ENCODE results near the gene KCNAB1.

The KCNAB1 gene

DNA sequence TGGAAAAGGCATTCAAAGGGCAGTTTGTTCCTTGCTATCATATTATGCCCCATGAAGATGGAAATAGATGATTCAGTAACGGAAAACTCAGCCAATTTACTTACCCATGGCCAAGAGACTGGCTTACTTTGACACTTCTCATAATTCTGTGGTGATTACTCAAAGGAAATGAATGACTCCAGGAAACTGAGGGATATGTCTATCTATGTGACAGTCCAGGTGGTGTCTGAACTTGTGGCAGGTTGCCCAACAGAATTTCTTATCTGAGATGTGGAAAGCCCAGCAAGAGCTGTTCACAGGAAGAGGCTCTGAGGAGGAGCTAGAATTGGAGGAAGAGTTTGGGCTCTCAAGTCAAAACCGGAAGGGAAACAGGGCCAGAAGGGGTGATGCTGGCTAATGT, 91.2 kb downstream of the KCNAB1 start:
- TF ChIP-seq SIN3A (IDR thresholded peaks at IDR 0.05; ENCODE audit: borderline replicate concordance, insufficient read depth, low read length) (no peak), REST (IDR thresholded peaks at IDR 0.05; ENCODE audit: insufficient read depth in 1 of 2, low read depth in 2 of 2, low read length in 2 of 2) (no peak), POLR2AphosphoS5 (IDR thresholded peaks at IDR 0.05; ENCODE audit: low read depth, low read length) (no peak), FOXP2 (optimal IDR thresholded peaks at IDR 0.05; ENCODE audit: borderline replicate concordance, extremely low read depth, extremely low read length, insufficient read depth) (no peak), TAF1 (IDR thresholded peaks at IDR 0.05; ENCODE audit: borderline replicate concordance, insufficient read depth, low read length) (no peak)

DNA sequence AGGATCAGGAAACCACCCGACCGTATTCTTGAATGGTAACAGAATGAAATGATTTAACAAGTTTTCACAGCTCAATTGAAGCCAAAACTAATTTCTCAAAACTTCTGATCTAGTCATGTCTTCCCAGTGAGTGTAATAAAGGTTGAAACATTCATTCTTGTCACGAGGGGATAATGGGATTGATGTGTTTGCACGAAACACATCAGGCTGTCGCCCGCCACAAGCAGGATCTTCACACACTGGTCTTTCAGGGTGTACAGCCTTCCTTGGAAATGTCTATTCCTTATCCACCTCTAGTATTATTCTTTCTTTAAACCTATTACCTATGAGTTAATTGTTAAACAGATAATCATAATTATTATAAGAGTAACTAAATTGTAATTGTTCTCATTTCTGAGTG, 94.3 kb downstream of the KCNAB1 start:
- no peak for TF ChIP-seq SIN3A (IDR thresholded peaks at IDR 0.05; ENCODE audit: borderline replicate concordance, insufficient read depth, low read length)
- TF ChIP-seq TAF1 (IDR thresholded peaks at IDR 0.05; ENCODE audit: borderline replicate concordance, insufficient read depth, low read length), result no peak
- TF ChIP-seq FOXP2 (optimal IDR thresholded peaks at IDR 0.05; ENCODE audit: borderline replicate concordance, extremely low read depth, extremely low read length, insufficient read depth), result no peak
- no peak for TF ChIP-seq REST (IDR thresholded peaks at IDR 0.05; ENCODE audit: insufficient read depth in 1 of 2, low read depth in 2 of 2, low read length in 2 of 2)
- TF ChIP-seq POLR2AphosphoS5 (IDR thresholded peaks at IDR 0.05; ENCODE audit: low read depth, low read length), result no peak

DNA sequence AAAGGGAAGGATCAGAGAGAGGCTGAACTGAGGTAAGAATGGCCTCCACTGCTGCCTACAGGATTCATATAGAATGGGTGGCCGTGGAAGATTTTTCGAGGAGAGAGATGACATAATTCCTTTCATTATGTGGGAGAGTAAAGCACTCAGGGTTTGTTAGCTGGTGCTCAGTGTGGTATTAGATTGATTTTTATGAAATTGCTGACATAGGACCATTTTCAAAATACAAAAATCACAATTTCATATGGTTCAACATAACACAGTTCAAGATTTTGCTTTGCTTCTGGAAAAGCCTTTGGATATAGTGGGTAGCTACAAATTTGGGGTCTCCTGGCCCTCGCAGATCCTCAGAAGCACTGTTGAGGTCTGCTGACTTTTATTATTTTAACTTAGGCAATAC, 95.4 kb downstream of the KCNAB1 start:
- TF ChIP-seq POLR2AphosphoS5 (IDR thresholded peaks at IDR 0.05; ENCODE audit: low read depth, low read length), result no peak
- no peak for TF ChIP-seq FOXP2 (optimal IDR thresholded peaks at IDR 0.05; ENCODE audit: borderline replicate concordance, extremely low read depth, extremely low read length, insufficient read depth)
- TF ChIP-seq SIN3A (IDR thresholded peaks at IDR 0.05; ENCODE audit: borderline replicate concordance, insufficient read depth, low read length), result no peak
- no peak for TF ChIP-seq TAF1 (IDR thresholded peaks at IDR 0.05; ENCODE audit: borderline replicate concordance, insufficient read depth, low read length)
- TF ChIP-seq REST (IDR thresholded peaks at IDR 0.05; ENCODE audit: insufficient read depth in 1 of 2, low read depth in 2 of 2, low read length in 2 of 2), result no peak

GRCh38 chr3:156216216-156216615, 95.8 kb downstream of the KCNAB1 start:
- no peak for TF ChIP-seq FOXP2 (optimal IDR thresholded peaks at IDR 0.05; ENCODE audit: borderline replicate concordance, extremely low read depth, extremely low read length, insufficient read depth)

DNA sequence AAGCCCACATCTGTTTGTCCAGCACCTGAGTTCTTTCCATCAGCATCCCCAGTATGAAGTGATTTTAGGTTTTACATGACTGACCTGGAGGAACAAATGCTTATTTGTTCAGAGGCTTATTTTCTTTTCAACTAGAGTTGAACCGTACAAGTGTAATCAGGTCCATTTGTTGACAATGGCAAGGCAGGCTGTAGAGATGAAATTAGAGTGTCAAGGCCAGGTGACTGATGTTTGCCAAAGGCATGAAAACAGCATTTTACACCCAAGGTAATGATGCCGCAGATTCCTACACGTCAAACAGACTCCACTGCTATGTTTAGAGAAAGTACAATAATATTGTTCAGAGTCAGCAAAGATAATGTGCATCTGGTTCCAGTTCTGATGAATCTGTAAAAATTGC, 96.5 kb downstream of the KCNAB1 start:
- TF ChIP-seq TAF1 (IDR thresholded peaks at IDR 0.05; ENCODE audit: borderline replicate concordance, insufficient read depth, low read length) (no peak), REST (IDR thresholded peaks at IDR 0.05; ENCODE audit: insufficient read depth in 1 of 2, low read depth in 2 of 2, low read length in 2 of 2) (no peak), POLR2AphosphoS5 (IDR thresholded peaks at IDR 0.05; ENCODE audit: low read depth, low read length) (no peak), SIN3A (IDR thresholded peaks at IDR 0.05; ENCODE audit: borderline replicate concordance, insufficient read depth, low read length) (no peak), FOXP2 (optimal IDR thresholded peaks at IDR 0.05; ENCODE audit: borderline replicate concordance, extremely low read depth, extremely low read length, insufficient read depth) (no peak)

Data from PFSK-1 (cell line).